ENCODE data around the gene LMF1. TPM values are rescaled to one million over a fixed set of nuclear protein-coding genes. Genes with fewer than 3 reads are reported as not detected.

The LMF1 gene
- total and polyA plus RNA-seq, 2 of the 8 experiments (the other 6 are each of a cell fraction or from before 2014, with no cell fraction given) = 3.5 to 9.1 TPM

DNA sequence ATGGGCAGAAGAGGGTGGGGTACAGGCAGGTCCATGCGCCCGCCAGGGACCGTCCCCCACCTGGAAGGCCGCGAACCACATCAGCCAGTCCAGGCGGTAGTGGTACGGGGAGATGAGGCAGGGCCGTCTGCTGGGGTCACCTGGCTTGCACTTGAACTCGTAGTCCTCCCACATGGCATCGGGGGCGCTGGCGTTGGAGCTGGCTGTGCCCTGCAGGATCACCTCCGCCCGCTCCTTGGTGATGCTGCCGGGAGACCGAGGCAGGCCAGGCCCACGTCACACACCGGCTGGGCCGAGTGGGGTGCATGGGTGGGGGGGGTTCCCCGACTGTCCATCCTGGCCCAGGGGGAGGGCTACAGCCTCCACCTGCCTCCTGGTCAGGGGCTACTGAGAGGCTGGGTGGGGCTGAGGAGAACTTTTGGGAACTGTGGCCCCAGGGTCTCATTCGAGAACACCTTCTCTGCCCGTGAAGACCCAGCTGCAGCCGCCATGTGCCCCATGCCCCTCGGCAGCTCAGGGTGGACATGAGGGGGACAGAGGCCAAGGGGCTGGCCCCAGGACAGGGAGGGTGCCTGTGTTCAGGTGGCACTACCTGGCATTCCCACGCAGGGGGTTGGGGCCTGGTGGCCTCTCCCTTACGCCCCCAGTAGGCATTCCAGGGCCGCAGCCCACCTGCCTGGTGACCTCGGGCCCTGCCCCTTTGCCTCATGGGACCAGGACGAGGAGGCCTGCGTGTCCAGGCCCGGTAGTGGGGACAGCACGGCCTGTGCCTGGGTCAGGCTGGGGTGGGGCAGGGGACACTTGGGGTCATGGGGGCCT lies 100.8 kb downstream of the LMF1 start:
- Histone ChIP-seq H3K9ac (replicated peaks in 1 of 4; ENCODE audit: extremely low read depth in 1 of 4, low read depth in 3 of 4, low read length in 3 of 4) (no peak overlapping the region; a peak in 1 of 7 replicates), H2AFZ (ENCODE audit: low read length) (no peak overlapping the region), H2AK5ac (ENCODE audit: low read depth, low read length) (no peak overlapping the region), H3K27ac (ENCODE audit: low read depth, low read length) (no peak overlapping the region), H3K27me3 (replicated peaks in 1 of 4; ENCODE audit: control insufficient read depth in 3 of 4, extremely low read depth in 1 of 4, insufficient read depth in 3 of 4, low read length in 3 of 4) (no peaks in the 10 kb centered on the region), H4K91ac (replicated peaks; ENCODE audit: insufficient read length, low read length) (no peak overlapping the region), H2BK20ac (ENCODE audit: low read length) (no peak overlapping the region), H3K4ac (replicated peaks; ENCODE audit: insufficient read length, low read depth, low read length) (no peak overlapping the region), H2BK120ac (replicated peaks; ENCODE audit: low read depth, low read length) (no peak overlapping the region), H3K79me1 (ENCODE audit: low read depth, low read length) (no peaks in the 10 kb centered on the region), H3K79me2 (ENCODE audit: control insufficient read depth in 1 of 2, insufficient read depth in 2 of 2, low read length in 2 of 2) (no peaks in the 10 kb centered on the region), H2BK5ac (ENCODE audit: low read depth, low read length) (no peak overlapping the region), H2BK15ac (ENCODE audit: low read length) (no peak overlapping the region), H4K5ac (ENCODE audit: insufficient read length, low read depth, low read length) (no peak overlapping the region), H3K18ac (ENCODE audit: extremely low read depth, low read length) (no peak overlapping the region), H3K36me3 (ENCODE audit: control insufficient read depth in 2 of 4, insufficient read depth in 4 of 4, low read length in 3 of 4) (no peaks in the 10 kb centered on the region), H4K20me1 (replicated peaks in 1 of 2; ENCODE audit: control insufficient read depth in 1 of 2, insufficient read depth in 2 of 2, low read length in 2 of 2) (no peaks in the 10 kb centered on the region), H3K14ac (ENCODE audit: insufficient read length) (no peak overlapping the region), H2BK12ac (ENCODE audit: low read depth, low read length) (no peak overlapping the region), H3K4me2 (ENCODE audit: insufficient read depth in 1 of 2, low read depth in 2 of 2, low read length in 2 of 2) (no peak overlapping the region), H3K56ac (replicated peaks; ENCODE audit: insufficient read length, low read depth, low read length) (no peak overlapping the region), H3K23ac (ENCODE audit: insufficient read length) (no peak overlapping the region), H3K4me3 (ENCODE audit: extremely low read depth in 1 of 4, insufficient read depth in 2 of 4, low read depth in 3 of 4, low read length in 4 of 4) (no peak overlapping the region), H3K9me3 (ENCODE audit: insufficient read depth in 2 of 2, low read depth in 1 of 2, low read length in 1 of 2) (peaks cover 0 to 59% of the 10 kb centered on the region in 2 experiments; a peak in 2 of 4 replicates), H3K23me2 (ENCODE audit: low read depth, low read length) (no peaks in the 10 kb centered on the region), H3K4me1 (replicated peaks in 1 of 4; ENCODE audit: control insufficient read depth in 3 of 4, insufficient read depth in 4 of 4, low read length in 3 of 4) (no peaks in the 10 kb centered on the region; a peak in 1 of 7 replicates), H4K8ac (ENCODE audit: extremely low read depth, insufficient read depth, low read length) (no peak overlapping the region)
- DNase-seq (ENCODE audit: low read depth in 1 of 2, low spot score in 2 of 2) (no peak), FAIRE-seq (no peak)
- ChIA-PET POLR2A (ENCODE audit: partially characterized antibody) (no interaction called here), CTCF (ENCODE audit: partially characterized antibody) (no interaction called here)
- WGBS, 2 experiments (ENCODE audit: extremely low coverage in 1 of 2, insufficient coverage in 1 of 2, insufficient read length in 1 of 2, insufficient replicate concordance in 2 of 2, low coverage in 1 of 2, low lambda C conversion rate in 2 of 2, missing lambda C conversion rate in 1 of 2) = 93% methylated on average over 26 of the region's 32 CpGs; no CpG with 5 or more reads in 1 of the 2 experiments
- no peak for TF ChIP-seq CEBPB (IDR thresholded peaks at IDR 0.05; ENCODE audit: low read depth, low read length)
- TF ChIP-seq MAFK (IDR thresholded peaks at IDR 0.05; ENCODE audit: low read depth, low read length) = no peak
- TF ChIP-seq USF2 (IDR thresholded peaks at IDR 0.05; ENCODE audit: low read length) = no peak
- TF ChIP-seq NRF1 (IDR thresholded peaks at IDR 0.05; ENCODE audit: low read depth, low read length) = no peak
- TF ChIP-seq, protein P1, sequence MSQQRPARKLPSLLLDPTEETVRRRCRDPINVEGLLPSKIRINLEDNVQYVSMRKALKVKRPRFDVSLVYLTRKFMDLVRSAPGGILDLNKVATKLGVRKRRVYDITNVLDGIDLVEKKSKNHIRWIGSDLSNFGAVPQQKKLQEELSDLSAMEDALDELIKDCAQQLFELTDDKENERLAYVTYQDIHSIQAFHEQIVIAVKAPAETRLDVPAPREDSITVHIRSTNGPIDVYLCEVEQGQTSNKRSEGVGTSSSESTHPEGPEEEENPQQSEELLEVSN (IDR thresholded peaks at IDR 0.05) = no peak
- no peak for TF ChIP-seq RBBP5 (IDR thresholded peaks at IDR 0.05; ENCODE audit: borderline replicate concordance, low read depth, low read length)
- no peak for TF ChIP-seq GABPA (IDR thresholded peaks at IDR 0.05; ENCODE audit: borderline replicate concordance, insufficient read depth, low read length)
- no peak for TF ChIP-seq CTBP2 (IDR thresholded peaks at IDR 0.05; ENCODE audit: borderline replicate concordance, insufficient read depth, insufficient read length, low read length)
- TF ChIP-seq EP300 (IDR thresholded peaks at IDR 0.05; ENCODE audit: borderline replicate concordance in 1 of 2, low read depth in 2 of 2, low read length in 2 of 2) = no peak
- TF ChIP-seq TAF7 (optimal IDR thresholded peaks at IDR 0.05; ENCODE audit: borderline replicate concordance, low read depth, low read length) = no peak

All from H1 (cell line).